NCI-H82 (cell line): ENCODE results near the gene HBD.

ENCODE experiments used
- DNase-seq: peaks from one replicate; lab custom pipeline; 2025; lab: John Stamatoyannopoulos, UW

Gene HBD

DNA sequence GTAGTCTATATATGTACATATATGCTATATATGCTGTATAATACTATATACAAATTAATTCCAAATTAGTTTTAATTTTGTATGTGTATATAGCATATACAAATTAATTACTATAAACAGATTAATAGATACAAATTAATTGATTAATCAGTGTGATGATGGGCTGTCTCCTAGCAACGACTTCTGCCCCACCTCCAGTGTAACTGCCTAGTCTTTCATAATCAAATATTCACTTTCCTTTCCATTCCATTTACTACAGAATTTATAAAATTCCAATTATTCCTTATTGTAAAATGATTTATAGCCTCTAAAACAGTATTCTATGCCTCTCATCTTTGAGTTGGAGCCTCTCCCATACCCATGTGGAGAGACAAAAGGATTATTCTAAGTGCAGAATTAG lies 976 bp downstream of the HBD start:
- DNase-seq = no peak

- no peak for DNase-seq
Measured at GRCh38 chr11:5232821-5233220, 1.5 kb downstream of the HBD start.

- DNase-seq = no peak
Measured at GRCh38 chr11:5232176-5232575, 2.1 kb downstream of the HBD start.

GRCh38 chr11:5231111-5231510 lies 3.2 kb downstream of the HBD start:
- no peak for DNase-seq

DNA sequence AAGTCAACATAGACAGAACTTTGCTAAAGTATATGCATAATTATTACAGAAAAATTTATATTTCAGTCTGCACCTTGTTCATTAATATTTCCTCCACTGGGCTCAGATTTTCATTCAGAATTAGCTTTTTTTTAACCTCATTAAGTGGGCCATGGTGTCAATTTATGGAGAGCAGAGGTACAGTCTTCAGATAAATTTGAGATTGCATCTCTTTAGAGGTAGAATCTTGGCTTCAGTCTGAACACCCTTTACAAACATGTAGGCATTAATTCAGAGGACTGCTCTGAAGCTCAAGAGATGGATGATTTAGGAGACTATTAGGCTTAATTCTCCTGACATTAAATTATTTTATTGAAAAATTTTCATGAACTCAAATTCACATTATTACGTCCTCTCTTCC lies 4.0 kb downstream of the HBD start:
- no peak for DNase-seq

DNA sequence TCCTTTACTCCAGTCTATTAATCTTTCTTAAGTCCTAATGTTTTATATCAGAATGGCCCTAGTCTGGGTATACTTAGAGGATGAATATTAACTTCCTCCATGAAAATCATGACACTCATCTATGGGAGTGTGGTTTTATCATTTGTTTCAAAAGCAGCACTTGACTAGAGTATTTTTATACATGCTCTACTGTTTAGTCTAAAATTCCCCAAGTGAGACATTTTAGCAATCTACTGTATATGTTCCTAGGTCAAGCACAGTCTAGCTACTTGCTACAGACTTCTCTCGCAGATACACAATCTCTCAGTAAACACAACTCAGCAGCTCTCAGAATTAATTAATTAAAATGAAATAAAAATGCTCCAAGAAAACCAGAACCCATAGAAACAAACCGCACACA lies 4.5 kb downstream of the HBD start:
- DNase-seq = no peak

GRCh38 chr11:5229356-5229755 lies 4.9 kb downstream of the HBD start:
- DNase-seq = no peak

GRCh38 chr11:5228124-5228523 lies 6.2 kb downstream of the HBD start:
- no peak for DNase-seq

- DNase-seq = no peak
Measured at GRCh38 chr11:5227681-5228080, 6.6 kb downstream of the HBD start.

GRCh38 chr11:5226732-5227310 lies 7.5 kb downstream of the HBD start, which contains the start of gene HBB:
Gene HBB, minus strand, starts transcription at chr11:5227071. Its CDS starts 50 bp downstream, at chr11:5227021.
- DNase-seq = no peak

DNA sequence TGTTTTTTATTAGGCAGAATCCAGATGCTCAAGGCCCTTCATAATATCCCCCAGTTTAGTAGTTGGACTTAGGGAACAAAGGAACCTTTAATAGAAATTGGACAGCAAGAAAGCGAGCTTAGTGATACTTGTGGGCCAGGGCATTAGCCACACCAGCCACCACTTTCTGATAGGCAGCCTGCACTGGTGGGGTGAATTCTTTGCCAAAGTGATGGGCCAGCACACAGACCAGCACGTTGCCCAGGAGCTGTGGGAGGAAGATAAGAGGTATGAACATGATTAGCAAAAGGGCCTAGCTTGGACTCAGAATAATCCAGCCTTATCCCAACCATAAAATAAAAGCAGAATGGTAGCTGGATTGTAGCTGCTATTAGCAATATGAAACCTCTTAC lies 8.8 kb downstream of the HBD start:
- DNase-seq = no peak

- no peak for DNase-seq
Measured at GRCh38 chr11:5224538-5225479, 9.5 kb downstream of the HBD start.

DNA sequence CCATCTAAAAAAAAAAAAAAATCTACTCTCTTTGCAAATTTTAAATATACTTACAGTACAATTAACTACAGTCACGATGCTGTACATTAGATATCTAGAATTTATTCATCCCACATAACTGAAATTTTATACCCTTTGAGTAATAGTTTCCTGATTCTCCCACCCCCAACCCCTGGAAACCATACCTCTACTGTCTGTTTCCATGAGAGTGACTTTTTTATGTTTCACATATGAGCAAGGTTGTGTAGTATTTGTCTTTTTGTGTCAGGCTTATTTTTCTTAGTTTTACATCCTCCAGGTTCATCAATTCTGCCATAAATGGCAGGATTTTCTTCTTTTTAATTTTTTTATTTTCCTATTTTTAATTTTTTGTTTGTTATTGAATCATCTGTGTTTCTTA lies 10.6 kb downstream of the HBD start:
- no peak for DNase-seq

- DNase-seq = no peak
Measured at GRCh38 chr11:5223146-5223545, 11.1 kb downstream of the HBD start.

- no peak for DNase-seq
Measured at GRCh38 chr11:5210376-5210885, 23.9 kb downstream of the HBD start.

DNA sequence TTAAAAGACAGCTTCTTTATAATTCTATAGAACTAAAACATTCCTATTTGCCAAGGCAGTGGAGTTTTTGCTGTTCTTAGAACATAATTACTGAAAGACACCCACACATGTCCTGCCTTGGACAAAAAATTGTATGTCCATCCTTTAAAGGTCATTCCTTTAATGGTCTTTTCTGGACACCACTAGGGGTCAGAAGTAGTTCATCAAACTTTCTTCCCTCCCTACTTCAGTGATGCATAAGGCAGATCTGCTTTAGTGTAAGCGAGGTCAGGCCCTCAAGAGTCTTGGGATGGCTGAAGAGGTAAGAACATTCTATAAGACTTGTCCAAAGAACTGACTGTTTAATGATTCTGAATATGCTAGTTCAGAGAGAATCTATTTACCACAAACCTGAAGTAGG lies 29.5 kb downstream of the HBD start:
- DNase-seq = peak; percentile 42

GRCh38 chr11:5203366-5203765 lies 30.9 kb downstream of the HBD start:
- no peak for DNase-seq

- DNase-seq = no peak
Measured at GRCh38 chr11:5200582-5200981, 33.7 kb downstream of the HBD start, which contains the start of gene OR51V1. Gene OR51V1, minus strand, starts transcription at chr11:5200682. Its CDS starts 0 bp downstream, at chr11:5200682.

DNA sequence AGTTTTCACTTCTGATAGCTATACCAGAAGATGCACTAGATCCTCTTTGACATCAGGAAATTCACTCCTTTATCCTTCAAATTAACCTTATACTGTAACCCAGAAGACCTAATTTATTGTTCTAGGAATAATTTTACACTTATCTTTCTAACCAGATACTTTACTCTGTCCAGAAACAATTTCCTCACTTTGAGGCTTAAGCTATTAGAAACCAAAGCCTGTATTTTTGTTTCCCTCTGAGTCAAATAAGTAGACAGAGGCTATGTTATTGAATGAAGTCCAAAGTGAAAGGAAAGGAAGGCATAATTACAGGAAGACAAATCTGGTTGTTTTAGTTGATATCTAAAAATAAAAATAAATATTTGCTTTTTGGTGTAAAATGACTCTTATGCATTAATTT lies 36.0 kb downstream of the HBD start:
- no peak for DNase-seq

- DNase-seq = no peak
Measured at GRCh38 chr11:5197536-5197935, 36.7 kb downstream of the HBD start.

GRCh38 chr11:5196731-5197130 lies 37.6 kb downstream of the HBD start:
- DNase-seq = no peak

DNA sequence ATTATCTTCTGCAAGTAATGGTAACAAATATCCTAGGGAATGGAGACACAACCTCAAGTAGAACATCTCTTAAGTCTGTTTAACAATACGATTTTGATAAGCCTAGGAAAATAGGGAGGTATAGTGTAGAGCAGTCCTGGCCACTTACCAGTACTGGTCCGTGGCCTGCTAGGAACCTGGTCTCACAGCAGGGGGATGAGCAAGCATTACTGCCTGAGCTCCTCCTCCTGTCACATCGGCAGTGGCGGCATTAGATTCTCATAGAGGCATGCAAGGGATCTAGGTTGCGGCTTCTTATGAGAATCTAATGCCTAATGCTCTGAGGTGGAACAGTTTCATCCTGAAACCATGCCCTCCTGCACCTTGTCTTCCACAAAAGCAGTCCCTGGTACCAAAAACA lies 38.2 kb downstream of the HBD start:
- peak; percentile 4 for DNase-seq

- no peak for DNase-seq
Measured at GRCh38 chr11:5192738-5193137, 41.5 kb downstream of the HBD start.
